ENCODE data around the gene CORO2A.
"Not testable (repeated sequence)": the region's sequence is repeated elsewhere in the genome, so short reads cannot be mapped to it uniquely, and the experiment has no call there.

Gene CORO2A

GRCh38 chr9:98104445-98104881 lies 88.0 kb downstream of the CORO2A start:
- DNase-seq = peak in 1 of 5 donors; percentile 43

- DNase-seq = peak; percentile 60 to 98 (median 77)
These were observed 90.6 kb downstream of the CORO2A start for GRCh38 chr9:98101868-98102273.

DNA sequence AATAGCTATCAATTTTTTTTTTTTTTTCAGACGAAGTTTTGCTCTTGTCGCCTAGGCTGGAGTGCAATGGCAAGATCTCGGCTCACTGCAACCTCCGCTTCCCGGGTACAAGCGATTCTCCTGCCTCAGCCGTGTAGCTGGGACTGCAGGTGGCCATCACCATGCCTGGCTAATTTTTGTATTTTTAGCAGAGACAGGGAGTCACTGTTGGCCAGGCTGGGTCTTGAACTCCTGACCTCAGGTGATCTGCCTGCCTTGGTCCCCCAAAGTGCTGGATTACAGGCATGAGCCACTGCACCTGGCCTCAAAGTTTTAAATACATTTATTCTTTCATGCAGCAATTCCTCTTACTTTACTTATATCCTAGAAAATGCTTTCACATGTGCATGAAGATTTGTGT lies 91.0 kb downstream of the CORO2A start:
- DNase-seq = no peak

DNA sequence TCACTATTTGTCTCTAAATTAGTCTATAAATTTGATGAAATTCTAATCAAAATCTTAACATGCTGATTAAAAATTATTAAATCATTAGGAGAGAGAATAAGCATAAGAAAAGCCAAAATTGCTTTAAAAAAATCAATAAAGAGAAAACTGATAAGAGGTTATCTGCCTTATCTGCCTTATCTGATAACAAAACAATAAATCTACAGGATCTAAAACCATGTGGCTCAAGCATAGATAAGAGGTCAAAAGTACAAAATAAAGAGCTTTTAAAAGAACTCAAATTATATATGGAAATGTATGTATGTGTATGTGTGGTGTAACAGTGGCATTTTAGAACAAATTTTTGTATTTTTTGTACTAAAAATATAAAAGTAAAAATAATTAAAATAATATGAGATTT lies 92.0 kb downstream of the CORO2A start:
- no peak for DNase-seq

- peak in 1 of 5 donors; percentile 55 for DNase-seq
These were observed 92.5 kb downstream of the CORO2A start for GRCh38 chr9:98099898-98100297.

DNA sequence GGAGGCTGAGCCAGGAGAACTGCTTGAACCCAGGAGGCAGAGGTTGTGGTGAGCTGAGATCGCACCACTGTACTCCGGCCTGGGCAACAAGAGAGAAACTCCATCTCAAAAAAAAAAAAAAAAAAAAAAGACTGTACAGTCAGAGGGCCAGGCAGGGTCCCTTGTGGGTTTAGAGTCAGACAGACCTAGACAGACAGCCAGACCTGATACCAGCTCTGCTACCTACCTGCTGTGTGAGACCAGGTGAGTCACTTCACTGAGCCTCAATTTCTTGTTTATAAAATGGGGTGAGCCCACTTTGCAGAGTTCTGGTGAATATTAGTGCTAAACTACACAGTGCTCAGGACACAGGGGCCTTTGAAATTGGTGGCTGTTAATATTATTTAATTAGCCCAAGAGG lies 93.1 kb downstream of the CORO2A start:
- DNase-seq = no peak

DNA sequence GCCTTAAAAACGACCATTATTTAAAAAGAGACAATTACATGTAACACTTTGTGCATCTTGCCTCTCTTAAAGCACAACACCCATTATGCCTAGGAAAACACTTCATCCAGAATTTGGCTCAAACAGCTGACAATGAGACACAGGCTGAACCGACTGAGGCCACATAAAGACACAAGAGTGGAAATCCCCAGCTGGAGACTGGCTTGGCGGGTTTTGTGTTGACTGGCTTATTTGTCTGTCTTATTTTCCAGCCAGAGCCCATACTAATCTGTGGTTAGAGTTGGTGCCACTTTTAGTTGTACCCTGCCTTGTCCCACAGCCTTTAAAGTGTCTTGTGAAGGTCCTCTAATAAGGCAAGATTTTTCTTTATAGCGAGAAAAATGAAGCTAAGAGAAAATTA lies 94.6 kb downstream of the CORO2A start:
- DNase-seq = peak in 2 of 5 donors; percentile 37 to 81

GRCh38 chr9:98096091-98096490 lies 96.3 kb downstream of the CORO2A start:
- no peak for DNase-seq

GRCh38 chr9:98095401-98095800 lies 97.0 kb downstream of the CORO2A start:
- no peak for DNase-seq

GRCh38 chr9:98094851-98095250 lies 97.6 kb downstream of the CORO2A start:
- no peak for DNase-seq

DNA sequence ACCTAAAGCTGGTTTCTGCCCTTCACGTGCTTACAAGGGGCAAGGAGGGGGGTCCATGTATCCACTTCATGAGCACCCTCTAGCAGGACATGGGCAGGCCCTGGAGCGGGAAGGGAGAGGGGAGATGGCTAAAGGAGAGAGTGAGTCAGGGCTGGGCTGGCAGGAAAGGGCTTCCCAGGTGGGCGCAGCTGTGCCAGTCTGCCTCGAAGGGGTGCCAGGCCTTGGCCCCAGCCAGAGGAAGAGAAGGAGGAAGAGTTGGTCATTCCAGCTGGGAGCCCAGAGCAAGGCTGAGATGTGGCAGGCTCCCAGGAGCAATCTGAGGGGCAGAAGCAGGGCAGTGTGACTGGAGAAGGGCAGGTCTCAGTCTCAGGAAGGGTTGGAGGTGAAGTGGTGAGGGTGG lies 98.1 kb downstream of the CORO2A start:
- DNase-seq = no peak

DNA sequence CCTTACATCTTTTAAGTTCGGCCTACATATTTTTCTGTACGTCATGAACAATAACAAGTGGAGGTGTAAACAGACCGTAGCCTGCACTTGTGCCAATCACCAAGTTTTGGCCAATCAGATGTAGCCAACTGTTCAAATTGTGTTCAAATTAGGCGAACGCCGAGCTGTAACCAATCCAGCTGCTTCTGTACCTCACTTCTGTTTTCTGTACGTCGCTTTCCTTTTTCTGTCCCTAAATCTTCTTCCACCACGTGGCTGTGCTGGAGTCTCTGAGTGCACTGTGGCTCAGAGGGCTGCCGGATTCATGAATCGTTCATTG lies 99.9 kb downstream of the CORO2A start:
- peak in 1 of 5 donors; percentile 21 for DNase-seq

DNA sequence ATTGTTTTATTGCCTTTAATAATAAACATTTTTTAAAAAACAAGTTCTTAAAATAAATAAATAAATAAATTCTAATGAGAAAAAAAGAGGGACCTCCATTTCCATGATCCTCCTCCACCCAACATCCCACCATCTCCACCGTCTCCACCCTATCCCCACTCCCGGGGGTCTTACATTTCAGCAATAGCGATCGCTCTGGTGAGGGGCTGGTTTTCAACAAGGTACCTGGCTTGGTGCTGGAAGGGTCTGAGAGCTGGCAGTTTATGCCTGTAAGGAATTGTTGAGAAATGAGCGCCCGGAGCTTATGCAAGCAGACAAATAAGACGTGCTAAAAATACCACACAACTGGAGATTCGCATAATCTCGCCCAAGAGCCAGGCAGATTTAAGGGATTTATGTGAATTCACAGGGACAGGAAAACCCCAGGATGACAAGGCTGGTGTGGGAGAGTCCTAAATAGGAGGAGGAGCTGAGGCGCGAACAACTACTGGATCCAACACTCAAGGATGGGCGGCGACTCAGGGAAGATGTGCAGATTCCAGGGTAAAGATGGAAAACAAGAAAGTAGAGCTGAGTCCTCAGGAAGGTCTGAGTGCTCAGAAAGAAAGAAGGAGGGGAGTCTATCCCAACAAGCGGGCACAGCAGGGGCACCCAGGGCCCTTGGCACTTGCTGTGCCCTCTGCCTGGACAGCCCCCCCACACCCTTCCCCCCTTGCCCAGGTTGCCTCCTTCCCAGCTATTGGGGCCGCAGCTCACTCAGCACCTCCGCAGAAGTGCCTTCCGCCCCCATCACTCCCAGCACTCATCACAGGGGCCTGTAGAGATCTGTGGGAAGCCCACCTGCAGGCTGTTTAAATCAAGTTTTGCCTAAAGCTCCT lies 100.5 kb downstream of the CORO2A start:
- DNase-seq = no peak

GRCh38 chr9:98090674-98091073 lies 101.8 kb downstream of the CORO2A start:
- not testable (repeated sequence) for DNase-seq

GRCh38 chr9:98087420-98088354 lies 104.8 kb downstream of the CORO2A start:
- DNase-seq = peak in 3 of 5 donors; percentile 18 to 20 (median 19)

GRCh38 chr9:98086461-98086860 lies 106.0 kb downstream of the CORO2A start:
- no peak for DNase-seq

DNA sequence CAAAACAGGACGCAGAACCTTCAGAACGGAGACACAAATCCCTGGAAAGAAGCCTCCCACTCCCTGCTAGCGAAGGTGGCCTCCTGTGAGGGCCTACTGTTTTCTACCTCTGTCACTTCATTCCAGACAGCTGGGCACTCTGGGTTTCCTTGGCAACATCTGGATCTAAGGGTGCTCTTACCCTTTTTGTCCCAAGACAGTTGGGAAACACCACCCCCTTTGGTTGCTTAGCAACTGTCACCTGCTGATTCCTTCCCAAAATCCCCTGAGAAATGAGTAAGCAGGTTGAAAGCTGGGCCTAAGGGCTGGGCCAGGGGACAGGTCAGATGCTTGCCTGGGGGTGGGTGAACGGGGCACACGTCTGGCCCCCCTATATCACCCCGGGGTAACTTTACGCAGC lies 106.5 kb downstream of the CORO2A start:
- no peak for DNase-seq

- no peak for DNase-seq
These were observed 107.4 kb downstream of the CORO2A start for GRCh38 chr9:98085058-98085457.

DNA sequence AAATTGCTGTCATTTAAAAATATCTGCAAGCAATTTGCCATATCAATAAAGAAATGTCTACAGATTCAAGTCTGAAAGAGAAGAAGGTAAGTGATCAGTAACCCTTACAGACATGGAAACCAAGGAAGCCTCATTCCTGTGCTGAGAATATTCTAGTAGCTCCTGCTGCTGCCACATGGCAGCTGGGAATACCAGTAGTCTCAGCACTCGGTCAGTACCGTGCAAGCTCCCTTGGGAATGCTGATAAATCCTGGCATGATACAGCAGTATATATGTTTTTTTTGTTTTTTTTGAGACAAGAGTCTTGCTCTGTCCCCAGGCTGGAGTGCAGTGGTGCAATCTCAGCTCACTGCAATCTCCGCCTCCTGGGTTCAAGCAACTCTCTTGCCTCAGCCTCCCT lies 108.0 kb downstream of the CORO2A start:
- no peak for DNase-seq

- no peak for DNase-seq
These were observed 108.8 kb downstream of the CORO2A start for GRCh38 chr9:98083566-98084183.

- DNase-seq = no peak
These were observed 109.4 kb downstream of the CORO2A start for GRCh38 chr9:98083061-98083501.

GRCh38 chr9:98081477-98082219 lies 110.8 kb downstream of the CORO2A start:
- peak in 1 of 5 donors; percentile 75 for DNase-seq
